ENCODE data around the gene XRN2.

Gene XRN2

DNA sequence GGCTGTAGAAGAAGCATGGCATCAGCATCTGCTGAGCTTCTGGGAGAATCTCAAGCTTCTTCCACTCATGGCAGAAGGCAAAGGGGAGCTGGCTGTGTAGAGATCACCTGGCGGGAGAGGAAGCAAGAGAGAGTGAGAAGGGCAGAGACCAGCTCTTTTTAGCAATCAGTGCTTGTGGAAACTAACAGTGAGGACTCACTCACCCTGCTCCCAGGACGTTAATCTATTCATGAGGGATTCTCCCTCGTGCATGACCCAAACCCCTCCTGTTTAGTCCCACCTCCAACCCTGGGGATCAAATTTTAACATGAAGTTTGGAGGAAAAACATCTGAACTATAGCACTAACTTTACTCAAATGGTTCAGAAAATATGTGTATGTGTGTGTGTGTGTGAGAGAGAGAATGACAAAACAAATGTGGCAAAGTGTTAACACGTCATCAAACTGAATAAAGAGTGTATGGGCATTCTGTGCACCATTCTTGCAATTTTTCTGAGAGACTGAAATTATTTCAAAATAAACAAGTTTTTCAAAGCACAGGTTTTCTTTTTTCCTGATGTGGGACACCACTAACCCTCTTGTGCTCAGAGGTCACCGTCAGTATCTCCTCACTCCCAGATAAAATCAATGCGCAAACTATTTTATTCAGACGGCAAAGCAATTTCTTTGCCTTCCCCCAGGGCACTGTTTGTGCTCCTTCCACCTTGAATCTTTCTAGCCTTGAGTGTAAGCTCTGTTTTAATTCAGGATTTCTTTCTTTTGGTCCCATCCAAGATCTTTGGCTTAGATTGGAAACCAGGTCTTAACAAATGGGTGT lies 23.2 kb upstream of the XRN2 start:
- DNase-seq (ENCODE audit: low read depth, low spot score): no peak
- TF ChIP-seq, protein P1, sequence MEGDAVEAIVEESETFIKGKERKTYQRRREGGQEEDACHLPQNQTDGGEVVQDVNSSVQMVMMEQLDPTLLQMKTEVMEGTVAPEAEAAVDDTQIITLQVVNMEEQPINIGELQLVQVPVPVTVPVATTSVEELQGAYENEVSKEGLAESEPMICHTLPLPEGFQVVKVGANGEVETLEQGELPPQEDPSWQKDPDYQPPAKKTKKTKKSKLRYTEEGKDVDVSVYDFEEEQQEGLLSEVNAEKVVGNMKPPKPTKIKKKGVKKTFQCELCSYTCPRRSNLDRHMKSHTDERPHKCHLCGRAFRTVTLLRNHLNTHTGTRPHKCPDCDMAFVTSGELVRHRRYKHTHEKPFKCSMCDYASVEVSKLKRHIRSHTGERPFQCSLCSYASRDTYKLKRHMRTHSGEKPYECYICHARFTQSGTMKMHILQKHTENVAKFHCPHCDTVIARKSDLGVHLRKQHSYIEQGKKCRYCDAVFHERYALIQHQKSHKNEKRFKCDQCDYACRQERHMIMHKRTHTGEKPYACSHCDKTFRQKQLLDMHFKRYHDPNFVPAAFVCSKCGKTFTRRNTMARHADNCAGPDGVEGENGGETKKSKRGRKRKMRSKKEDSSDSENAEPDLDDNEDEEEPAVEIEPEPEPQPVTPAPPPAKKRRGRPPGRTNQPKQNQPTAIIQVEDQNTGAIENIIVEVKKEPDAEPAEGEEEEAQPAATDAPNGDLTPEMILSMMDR (IDR thresholded peaks at IDR 0.05; ENCODE audit: low read depth, low read length): no peak
- H3K4me3 ChIP-seq (ENCODE audit: low read depth, low read length): no peak overlapping the region
- in situ Hi-C loops (cut with HindIII; ENCODE audit: low sequenced_read_pairs): no loop called here

DNA sequence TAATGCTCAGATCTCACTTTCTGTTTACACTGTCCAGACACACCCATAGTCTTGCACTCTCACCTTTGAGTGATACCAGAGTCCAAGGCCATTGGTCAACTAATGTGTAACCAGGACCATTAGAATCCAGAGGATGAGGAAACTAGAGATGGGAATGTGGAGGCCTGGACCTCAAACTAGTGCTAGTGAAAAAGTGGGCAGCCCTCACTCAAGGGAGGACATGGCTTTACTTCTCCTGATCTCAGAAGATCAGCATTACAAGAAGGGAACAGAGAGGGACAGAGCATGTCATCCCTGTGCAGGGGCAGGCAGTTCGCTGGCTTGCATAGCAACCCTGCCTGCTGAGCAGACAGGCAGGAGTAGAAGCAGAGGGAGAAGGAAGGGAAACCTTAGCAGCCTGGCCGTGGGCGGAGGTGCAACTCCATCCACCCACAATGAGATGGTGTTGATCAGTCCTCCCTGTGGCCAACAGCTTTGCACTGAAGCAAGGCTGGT lies 22.6 kb upstream of the XRN2 start:
- no peak overlapping the region for H3K4me3 ChIP-seq (ENCODE audit: low read depth, low read length)
- TF ChIP-seq, protein P1 (IDR thresholded peaks at IDR 0.05; ENCODE audit: low read depth, low read length): no peak
- DNase-seq (ENCODE audit: low read depth, low spot score): no peak
- in situ Hi-C loops (cut with HindIII; ENCODE audit: low sequenced_read_pairs): no loop called here

DNA sequence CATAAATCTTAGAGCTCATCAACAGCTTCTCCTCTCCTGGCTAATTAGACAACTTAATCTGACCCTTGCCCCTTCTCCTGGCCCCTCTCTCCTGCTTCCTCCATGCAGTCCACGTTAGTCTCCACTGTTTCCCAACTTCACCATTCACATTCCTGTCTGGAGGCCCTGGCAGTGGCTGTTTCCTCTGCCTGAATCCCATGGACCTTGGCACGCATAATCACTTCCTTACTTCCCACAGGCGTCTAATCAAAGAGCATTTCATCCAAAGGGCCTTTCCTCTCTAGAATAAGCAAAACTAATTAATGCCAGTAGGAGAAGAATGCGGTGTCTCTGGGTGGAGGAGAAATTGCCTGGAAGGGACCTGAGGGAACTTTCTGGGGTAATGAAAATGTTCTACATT lies 16.4 kb upstream of the XRN2 start:
- in situ Hi-C loops (cut with HindIII; ENCODE audit: low sequenced_read_pairs): no loop called here
- no peak for DNase-seq (ENCODE audit: low read depth, low spot score)
- H3K4me3 ChIP-seq (ENCODE audit: low read depth, low read length): no peak overlapping the region
- TF ChIP-seq, protein P1 (IDR thresholded peaks at IDR 0.05; ENCODE audit: low read depth, low read length): no peak

DNA sequence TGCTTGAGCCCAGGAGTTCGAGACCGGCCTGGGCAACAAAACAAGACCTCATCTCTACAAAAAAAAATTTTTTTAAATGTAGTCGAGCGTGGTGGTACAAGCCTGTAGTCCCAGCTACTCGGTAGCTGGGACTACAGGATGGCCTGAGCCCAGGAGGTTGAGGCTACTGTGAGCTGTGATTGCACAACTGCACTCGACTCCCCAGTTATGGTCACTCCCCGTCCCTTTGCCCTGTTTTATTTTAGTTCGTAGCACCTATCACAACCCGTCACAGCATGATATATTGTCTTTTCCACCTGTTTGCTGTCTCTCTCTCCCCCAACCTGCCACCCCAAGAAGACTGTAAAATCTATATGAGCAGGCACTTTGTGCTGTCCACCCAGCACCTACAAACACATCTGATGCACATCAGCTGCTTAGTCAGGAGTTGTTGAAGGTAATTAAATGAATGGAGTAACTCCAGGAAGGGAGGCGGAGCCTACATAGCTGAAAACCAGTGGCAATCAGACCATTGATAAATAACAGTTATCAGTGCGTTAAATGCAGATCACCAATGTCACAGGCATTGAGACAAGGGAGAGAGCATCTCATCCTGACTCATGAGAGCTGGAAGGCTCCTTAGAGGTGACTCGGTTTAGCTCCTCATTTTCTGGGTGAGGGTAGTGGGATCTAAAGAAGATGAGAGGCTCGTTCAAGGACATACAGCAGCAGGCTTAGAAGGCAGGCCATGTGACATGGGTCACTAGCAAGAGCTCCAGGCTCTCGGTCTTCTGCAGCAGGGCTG lies 14.4 kb upstream of the XRN2 start:
- in situ Hi-C loops (cut with HindIII; ENCODE audit: low sequenced_read_pairs): no loop called here
- TF ChIP-seq, protein P1 (IDR thresholded peaks at IDR 0.05; ENCODE audit: low read depth, low read length): no peak
- no peak for DNase-seq (ENCODE audit: low read depth, low spot score)
- no peak overlapping the region for H3K4me3 ChIP-seq (ENCODE audit: low read depth, low read length)

DNA sequence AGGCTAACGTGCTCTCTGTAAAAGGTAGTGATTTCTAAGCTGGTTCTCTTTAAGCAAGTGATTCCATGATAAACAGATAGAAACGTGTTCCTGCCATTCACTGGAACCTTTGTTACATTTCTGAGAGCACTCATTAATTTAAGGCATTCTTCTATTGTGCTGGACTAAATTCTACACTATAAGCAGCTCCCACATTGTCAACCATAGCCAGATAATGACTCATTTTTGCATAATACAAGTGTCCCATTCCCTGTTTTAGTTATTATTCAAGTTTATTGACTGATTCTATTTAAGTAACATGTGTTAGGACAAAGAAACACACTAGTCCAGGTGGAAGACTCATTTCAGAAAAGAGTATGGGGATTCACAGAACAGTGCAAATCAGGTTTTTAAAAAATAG lies 13.5 kb upstream of the XRN2 start:
- TF ChIP-seq, protein P1 (IDR thresholded peaks at IDR 0.05; ENCODE audit: low read depth, low read length): no peak

DNA sequence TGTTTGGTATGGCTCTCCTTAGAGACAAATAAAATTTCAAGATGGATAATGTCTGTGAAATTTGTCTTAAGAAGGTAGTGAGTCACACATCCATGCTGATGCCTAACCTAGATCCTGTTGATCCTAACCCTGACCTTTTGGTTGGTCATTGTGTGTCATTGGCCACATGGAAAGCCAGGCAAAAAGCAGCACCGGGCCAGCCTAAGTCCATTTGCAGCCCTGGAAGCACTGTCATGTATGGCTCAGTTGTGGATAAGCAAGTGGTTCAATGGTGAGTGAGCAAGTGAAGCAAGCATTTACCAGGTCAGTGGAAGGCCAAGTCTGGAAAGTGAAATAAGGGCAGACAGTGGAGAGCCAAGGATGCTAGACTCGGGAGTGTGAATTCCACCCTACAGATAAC lies 12.1 kb upstream of the XRN2 start:
- in situ Hi-C loops (cut with HindIII; ENCODE audit: low sequenced_read_pairs): no loop called here
- DNase-seq (ENCODE audit: low read depth, low spot score): no peak

More for the DNA sequence above, 13.5 kb upstream of the XRN2 start:
- H3K4me3 ChIP-seq (ENCODE audit: low read depth, low read length): no peak overlapping the region
- in situ Hi-C loops (cut with HindIII; ENCODE audit: low sequenced_read_pairs): no loop called here
- DNase-seq (ENCODE audit: low read depth, low spot score): no peak

More for the DNA sequence above, 12.1 kb upstream of the XRN2 start:
- TF ChIP-seq, protein P1 (IDR thresholded peaks at IDR 0.05; ENCODE audit: low read depth, low read length): no peak
- no peak overlapping the region for H3K4me3 ChIP-seq (ENCODE audit: low read depth, low read length)

All from astrocyte of the spinal cord (primary cell).